Measurements from ENCODE around the gene FAM135A.

DNA sequence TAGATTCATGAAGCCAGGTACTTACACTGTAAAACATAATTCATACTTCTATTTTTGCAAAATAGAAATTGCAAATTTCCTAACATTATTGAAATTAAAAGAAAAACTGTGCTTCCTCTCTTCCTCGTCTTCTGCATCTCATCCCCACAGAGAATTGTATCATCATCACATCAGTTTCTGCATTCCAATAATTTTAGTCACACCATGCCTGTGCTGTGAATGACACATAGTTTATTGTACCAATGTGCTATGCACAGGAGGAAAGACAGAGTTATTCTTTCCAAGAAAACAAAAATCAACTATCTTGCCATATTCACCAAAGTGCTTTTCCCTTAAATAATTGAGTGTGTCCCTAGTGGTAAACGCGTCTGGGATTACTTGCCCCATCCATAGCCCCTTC lies 38.1 kb upstream of the FAM135A start:
- no peak for TF ChIP-seq EZH2 (IDR thresholded peaks at IDR 0.05; ENCODE audit: borderline replicate concordance, insufficient read depth, low read depth, low read length, poor library complexity, severe bottlenecking)
- TF ChIP-seq, protein P1, sequence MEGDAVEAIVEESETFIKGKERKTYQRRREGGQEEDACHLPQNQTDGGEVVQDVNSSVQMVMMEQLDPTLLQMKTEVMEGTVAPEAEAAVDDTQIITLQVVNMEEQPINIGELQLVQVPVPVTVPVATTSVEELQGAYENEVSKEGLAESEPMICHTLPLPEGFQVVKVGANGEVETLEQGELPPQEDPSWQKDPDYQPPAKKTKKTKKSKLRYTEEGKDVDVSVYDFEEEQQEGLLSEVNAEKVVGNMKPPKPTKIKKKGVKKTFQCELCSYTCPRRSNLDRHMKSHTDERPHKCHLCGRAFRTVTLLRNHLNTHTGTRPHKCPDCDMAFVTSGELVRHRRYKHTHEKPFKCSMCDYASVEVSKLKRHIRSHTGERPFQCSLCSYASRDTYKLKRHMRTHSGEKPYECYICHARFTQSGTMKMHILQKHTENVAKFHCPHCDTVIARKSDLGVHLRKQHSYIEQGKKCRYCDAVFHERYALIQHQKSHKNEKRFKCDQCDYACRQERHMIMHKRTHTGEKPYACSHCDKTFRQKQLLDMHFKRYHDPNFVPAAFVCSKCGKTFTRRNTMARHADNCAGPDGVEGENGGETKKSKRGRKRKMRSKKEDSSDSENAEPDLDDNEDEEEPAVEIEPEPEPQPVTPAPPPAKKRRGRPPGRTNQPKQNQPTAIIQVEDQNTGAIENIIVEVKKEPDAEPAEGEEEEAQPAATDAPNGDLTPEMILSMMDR (IDR thresholded peaks at IDR 0.05): no peak

Measured in B cell (primary cell).